PC-9 (cell line): Measurements from ENCODE around the gene CFAP77.

Source experiments
- CTCF ChIP-seq: fragments of 200-600 bp; sonication (generic); conservative IDR thresholded peaks from 2 replicates; pipeline ENCODE4 v1.6.1; 2017; ENCODE audit warnings: mixed run types, antibody characterized with exemption, mild to moderate bottlenecking, moderate library complexity
- EZH2 ChIP-seq: fragments of 200-600 bp; sonication (generic); IDR thresholded peaks from 2 replicates; pipeline ENCODE4 v1.8.0; 2017; ENCODE audit warnings: antibody characterized with exemption, low read depth

- TF ChIP-seq CTCF = no peak
- TF ChIP-seq EZH2 = no peak
These were observed 30.7 kb downstream of the CFAP77 start for GRCh38 chr9:132440735-132441134.
